ENCODE data around the gene NPR1. TPM values are rescaled to one million over a fixed set of nuclear protein-coding genes. Genes with fewer than 3 reads are reported as not detected.

Gene NPR1
- total and polyA plus RNA-seq, 2 of the 13 experiments (the other 11 are each of a cell fraction or from before 2014, with no cell fraction given): not detected

- TF ChIP-seq CEBPZ (IDR thresholded peaks at IDR 0.05; ENCODE audit: low read length): no peak
- TF ChIP-seq SKIL (CRISPR knock-in tag; IDR thresholded peaks at IDR 0.05; ENCODE audit: borderline replicate concordance): no peak
- peak; percentile 80 for TF ChIP-seq PHF20 (CRISPR knock-in tag; IDR thresholded peaks at IDR 0.05)
- peak; percentile 92 to 98; a peak in 3 of 4 replicates for TF ChIP-seq HMGXB4 (CRISPR knock-in tag; IDR thresholded peaks at IDR 0.05; ENCODE audit: borderline replicate concordance in 1 of 2, low read depth in 1 of 2)
- TF ChIP-seq JDP2 (CRISPR knock-in tag; IDR thresholded peaks at IDR 0.05; ENCODE audit: borderline replicate concordance): no peak
- peak; percentile 59; the same call in 1 of the 2 replicates for TF ChIP-seq ZMYM2 (CRISPR knock-in tag; IDR thresholded peaks at IDR 0.05)
- TF ChIP-seq RXRA (CRISPR knock-in tag; IDR thresholded peaks at IDR 0.05): no peak
- TF ChIP-seq TFE3 (CRISPR knock-in tag; IDR thresholded peaks at IDR 0.05): no peak; the same call in 1 of the 2 replicates
- no peak for TF ChIP-seq MLXIP (CRISPR knock-in tag; IDR thresholded peaks at IDR 0.05; ENCODE audit: borderline replicate concordance)
- TF ChIP-seq PATZ1 (CRISPR knock-in tag; IDR thresholded peaks at IDR 0.05): no peak
- TF ChIP-seq SP1 (IDR thresholded peaks at IDR 0.05): no peak
- TF ChIP-seq SP1 (CRISPR knock-in tag; IDR thresholded peaks at IDR 0.05): no peak
- TF ChIP-seq NFKB2 (CRISPR knock-in tag; IDR thresholded peaks at IDR 0.05; ENCODE audit: borderline replicate concordance): no peak
- TF ChIP-seq ZNF629 (CRISPR knock-in tag; conservative IDR thresholded peaks at IDR 0.05): peak; percentile 45; the same call in 1 of the 2 replicates
Measured at GRCh38 chr1:153670859-153671627, 7.4 kb upstream of the NPR1 start, which contains the start of gene ILF2 (continued).

All from HepG2 (cell line).